ENCODE data around the gene CREM.

- TF ChIP-seq CTCF (IDR thresholded peaks at IDR 0.05; ENCODE audit: poor library complexity), result no peak
- no peak for TF ChIP-seq EZH2phosphoT487 (IDR thresholded peaks at IDR 0.05; ENCODE audit: low read depth, severe bottlenecking, unreplicated experiment)
Observed at GRCh38 chr10:35231646-35232045, 105.0 kb downstream of the CREM start.

Measured in hepatocyte (in vitro differentiated cells).